Hematopoietic multipotent progenitor cell treated with erythropoietin and hydrocortisone succinate and interleukin-3 and kit ligand, for 4 days (in vitro differentiated cells): ENCODE data around the gene PCED1B.
"Not testable (repeated sequence)": the region's sequence is repeated elsewhere in the genome, so short reads cannot be mapped to it uniquely, and the experiment has no call there.

Experiments used
- DNase-seq: peaks from one replicate; pipeline ENCODE4 v3.0.0-alpha.2; 2015

Gene PCED1B

DNA sequence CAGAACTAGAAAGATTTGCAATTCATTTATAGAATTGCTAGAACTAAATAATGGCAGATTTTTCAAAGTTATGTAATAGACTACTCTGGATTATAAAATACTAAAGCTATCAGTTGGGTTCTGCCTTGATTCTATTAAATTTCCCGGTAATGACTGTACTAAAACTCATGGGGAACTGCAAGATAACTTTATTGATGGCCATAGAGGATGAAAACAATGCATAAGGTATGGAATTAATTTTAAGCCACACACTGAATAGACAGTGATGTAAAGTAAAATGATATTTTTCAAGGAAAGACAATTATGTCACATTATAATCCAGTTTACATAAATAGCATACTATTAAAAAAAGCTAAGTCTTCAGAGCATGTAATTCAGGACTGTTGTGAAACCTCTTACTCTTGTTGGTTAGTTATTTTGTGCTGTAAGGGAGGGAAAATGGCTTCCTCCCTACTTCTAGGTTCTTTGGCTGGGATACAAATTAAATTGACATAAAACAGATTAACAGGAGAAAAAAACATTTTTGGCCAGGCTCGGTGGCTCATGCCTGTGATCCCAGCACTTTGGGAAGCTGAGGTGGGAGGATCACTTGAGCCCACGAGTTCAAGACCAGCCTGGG lies 134.7 kb downstream of the PCED1B start:
- DNase-seq = no peak

DNA sequence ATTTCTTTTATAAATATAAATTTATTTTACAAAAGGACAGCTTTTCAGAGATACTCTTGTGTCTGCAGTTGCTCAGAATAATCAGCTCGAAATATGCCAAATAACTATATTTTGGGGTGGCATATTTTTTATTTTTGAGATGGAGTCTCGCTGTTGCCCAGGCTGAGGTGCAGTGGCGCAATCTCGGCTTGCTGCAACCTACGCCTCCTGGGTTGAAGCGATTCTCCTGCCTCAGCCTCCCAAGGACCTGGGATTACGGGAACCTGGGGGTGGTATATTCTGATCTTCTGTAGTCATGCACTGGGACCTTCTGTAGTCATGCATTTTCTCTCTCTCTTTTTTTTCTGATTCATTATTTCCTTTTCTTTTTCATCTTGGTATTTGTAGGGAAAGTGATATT lies 135.3 kb downstream of the PCED1B start:
- DNase-seq = no peak

DNA sequence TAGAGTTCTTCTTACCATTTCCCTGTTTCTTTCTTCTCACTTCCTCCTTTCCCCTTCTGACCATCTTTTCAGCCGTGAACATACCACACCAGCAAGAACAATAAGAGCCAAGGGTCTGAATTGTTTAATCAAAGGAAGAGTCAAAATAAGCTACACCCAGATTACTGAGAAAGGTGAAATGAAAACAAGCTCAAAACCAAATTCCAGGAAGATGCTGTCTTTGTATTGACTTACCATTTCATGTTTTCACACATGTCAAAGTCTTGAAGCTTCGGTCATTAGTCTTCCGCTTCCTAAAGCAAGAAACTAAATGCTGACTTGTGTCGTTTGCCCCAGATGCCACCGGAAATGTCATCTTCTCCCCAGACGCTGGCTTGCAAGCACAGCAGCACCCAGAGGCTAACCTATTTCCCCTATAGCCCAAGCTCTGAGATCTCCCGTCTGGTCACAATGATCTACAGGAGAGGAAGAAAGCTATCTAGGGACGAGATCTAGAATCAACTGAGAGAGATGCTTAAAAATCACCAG lies 136.8 kb downstream of the PCED1B start:
- peak; percentile 78 for DNase-seq

GRCh38 chr12:47217595-47217869 lies 138.1 kb downstream of the PCED1B start:
- not testable (repeated sequence) for DNase-seq

- no peak for DNase-seq
Measured at GRCh38 chr12:47218191-47218654, 138.8 kb downstream of the PCED1B start.

- no peak for DNase-seq
Measured at GRCh38 chr12:47219243-47219642, 139.8 kb downstream of the PCED1B start.

- no peak for DNase-seq
Measured at GRCh38 chr12:47221256-47222023, 142.0 kb downstream of the PCED1B start.

DNA sequence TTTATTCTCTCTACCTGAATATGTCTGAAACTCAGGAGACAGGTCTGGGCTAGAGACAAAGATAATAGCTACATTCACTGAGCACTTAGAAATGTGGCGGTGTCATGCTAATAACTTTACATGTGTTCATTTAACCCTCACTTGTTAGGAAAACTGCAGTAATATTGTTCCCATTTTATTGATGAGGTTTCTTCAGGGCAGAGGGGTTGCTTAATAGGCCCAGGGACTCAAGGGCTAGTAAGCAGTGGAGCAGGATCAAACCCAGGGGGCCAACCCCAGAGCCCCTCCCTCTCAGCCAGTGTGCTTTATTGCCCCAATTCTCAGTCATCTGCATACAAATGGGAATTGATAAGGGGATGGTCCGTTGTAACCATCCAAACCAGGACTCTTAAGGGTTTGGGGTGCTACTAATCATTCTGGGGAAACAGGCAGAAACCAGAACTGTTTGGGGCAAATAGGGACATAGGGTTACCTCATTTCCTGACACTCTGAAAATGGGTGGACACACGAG lies 143.2 kb downstream of the PCED1B start:
- DNase-seq = no peak

GRCh38 chr12:47223031-47223847 lies 143.8 kb downstream of the PCED1B start:
- no peak for DNase-seq

GRCh38 chr12:47223848-47224213 lies 144.4 kb downstream of the PCED1B start:
- DNase-seq = no peak

DNA sequence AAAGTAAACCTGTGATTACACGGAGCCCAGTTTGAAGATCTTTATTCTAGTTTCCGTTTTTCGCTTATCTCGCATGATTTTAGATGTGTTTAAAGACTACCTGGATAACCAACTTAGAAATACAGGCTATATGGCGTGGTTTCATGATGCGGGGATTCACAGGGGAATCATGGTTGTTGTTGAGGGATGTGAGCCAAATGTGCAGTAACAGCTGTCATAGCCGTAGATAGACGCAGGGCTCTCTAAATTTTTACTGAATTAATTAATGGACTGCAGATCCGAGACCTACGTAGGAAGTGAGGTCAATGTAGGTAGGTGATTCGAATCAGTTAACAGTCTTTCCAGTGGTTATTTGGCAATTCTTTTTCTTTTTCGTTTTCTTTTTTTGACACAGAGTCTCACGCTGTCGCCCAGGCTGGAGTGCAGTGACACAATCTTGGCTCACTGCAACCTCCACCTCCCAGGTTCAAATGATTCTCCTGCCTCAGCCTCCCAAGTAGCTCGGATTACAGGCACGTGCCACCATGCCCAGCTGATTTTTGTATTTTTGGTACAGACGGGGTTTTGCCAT lies 145.2 kb downstream of the PCED1B start:
- no peak for DNase-seq

- no peak for DNase-seq
Measured at GRCh38 chr12:47225356-47225755, 145.9 kb downstream of the PCED1B start.

DNA sequence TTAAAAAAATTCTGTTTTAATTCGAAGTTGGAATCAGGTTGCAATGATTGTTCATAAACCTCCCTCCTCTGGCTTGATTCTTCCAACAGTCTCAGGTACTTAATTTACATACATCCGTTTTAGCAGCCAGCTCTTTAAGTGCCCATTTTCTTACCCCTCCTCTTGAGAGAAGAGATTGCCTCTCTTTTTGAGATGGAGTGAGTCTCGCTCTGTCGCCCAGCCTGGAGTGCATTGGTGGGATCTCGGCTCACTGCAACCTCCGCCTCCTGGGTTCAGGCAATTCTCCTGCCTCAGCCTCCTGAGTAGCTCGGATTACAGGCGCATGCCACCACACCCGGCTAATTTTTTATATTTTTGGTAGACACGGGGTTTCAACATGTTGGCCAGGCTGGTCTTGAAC lies 146.8 kb downstream of the PCED1B start:
- DNase-seq = no peak

- DNase-seq = no peak
Measured at GRCh38 chr12:47228802-47229201, 149.4 kb downstream of the PCED1B start.

- DNase-seq = no peak
Measured at GRCh38 chr12:47231456-47231855, 152.0 kb downstream of the PCED1B start.

DNA sequence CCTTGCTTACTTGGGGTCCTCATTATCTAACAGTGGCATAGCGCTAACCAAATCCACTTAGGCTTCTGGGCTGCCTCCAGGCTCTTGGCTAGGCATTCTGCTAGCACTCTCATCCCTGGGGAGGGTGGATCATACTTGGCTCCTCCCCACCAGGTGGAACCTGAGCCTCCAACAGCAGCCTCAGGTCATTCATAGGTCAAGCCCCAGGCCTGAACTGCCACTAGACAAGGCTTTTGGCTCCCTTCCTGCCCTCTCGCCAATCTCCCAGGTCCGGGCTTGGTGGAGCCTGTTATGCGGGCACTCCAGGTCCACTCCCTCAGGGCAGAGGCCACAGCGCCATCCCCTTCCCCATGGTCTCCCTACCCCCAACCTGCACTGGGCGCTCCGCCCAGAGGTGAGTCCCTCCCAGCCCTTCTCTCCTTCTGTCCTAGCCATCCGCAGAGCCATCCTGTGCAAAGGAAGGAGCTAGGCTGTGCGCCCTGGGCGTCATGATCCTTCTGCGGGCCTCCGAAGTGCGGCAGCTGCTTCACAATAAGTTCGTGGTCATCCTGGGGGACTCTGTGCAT lies 155.2 kb downstream of the PCED1B start:
- no peak for DNase-seq

DNA sequence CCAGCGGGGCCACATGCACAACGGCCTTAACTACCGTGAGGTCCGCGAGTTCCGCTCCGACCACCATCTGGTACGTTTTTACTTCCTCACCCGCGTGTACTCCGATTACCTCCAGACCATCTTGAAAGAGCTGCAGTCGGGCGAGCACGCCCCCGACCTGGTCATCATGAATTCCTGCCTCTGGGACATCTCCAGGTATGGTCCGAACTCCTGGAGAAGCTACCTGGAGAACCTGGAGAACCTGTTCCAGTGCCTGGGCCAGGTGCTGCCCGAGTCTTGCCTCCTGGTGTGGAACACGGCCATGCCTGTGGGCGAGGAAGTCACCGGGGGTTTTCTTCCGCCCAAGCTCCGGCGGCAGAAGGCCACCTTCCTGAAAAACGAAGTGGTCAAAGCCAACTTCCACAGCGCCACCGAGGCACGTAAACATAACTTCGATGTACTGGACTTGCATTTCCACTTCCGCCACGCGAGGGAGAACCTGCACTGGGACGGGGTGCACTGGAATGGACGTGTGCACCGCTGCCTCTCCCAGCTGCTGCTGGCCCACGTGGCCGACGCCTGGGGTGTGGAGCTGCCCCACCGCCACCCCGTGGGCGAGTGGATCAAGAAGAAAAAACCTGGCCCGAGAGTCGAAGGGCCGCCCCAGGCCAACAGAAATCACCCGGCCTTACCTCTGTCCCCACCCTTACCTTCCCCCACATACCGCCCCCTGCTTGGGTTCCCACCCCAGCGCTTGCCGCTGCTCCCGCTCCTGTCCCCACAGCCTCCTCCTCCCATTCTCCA lies 156.0 kb downstream of the PCED1B start:
- no peak for DNase-seq

GRCh38 chr12:47236109-47236714 lies 156.8 kb downstream of the PCED1B start:
- DNase-seq = no peak

GRCh38 chr12:47237751-47238211 lies 158.4 kb downstream of the PCED1B start:
- peak; percentile 66 for DNase-seq

- no peak for DNase-seq
Measured at GRCh38 chr12:47238669-47239114, 159.3 kb downstream of the PCED1B start.

DNA sequence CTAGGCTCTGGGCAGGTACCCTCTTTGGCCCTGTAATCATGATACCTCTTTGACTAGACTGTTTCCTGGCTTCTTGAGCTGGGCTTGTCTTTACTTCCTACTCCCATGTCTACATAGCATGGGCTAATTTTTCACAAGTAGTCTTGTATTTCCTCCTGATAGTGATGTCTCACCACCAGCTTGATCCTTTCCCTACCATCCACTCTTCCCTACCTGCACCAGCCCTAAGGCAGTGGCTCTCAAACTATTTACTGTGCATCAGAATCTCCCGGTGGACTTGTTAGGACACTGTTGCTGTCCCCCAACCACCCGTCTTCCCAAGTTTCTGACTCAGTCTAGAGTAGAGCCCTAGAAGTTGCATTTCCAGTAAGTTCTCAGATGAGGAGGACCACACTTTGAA lies 163.0 kb downstream of the PCED1B start:
- no peak for DNase-seq
